Measurements from ENCODE around the gene TTC31. TPM values are rescaled to one million over a fixed set of nuclear protein-coding genes. Genes with fewer than 3 reads are reported as not detected.

The TTC31 gene
- total RNA-seq (2021; ENCODE audit: unreplicated experiment) (26.4 TPM), Bru-seq, nascent RNA (percentile 69 among the genes with signal in this experiment), BruChase-seq, experiment 1, labeled RNA remaining after a 6-hour chase (percentile 72 among the genes with signal in this experiment), BruChase-seq, experiment 2, labeled RNA remaining after a 2-hour chase (percentile 78 among the genes with signal in this experiment)
- 15.1 and 20.2 TPM in 2 replicates for polyA plus RNA-seq (2012)
- long read RNA-seq, transcript TTC31-201 (13 exons, 3,235 nt), result major isoform, 10 of 33 reads
- long read RNA-seq, partial matches to known transcripts, result 4 of 33 reads
- long read RNA-seq, other reads (novel, unspliced or antisense), result 19 of 33 reads

DNA sequence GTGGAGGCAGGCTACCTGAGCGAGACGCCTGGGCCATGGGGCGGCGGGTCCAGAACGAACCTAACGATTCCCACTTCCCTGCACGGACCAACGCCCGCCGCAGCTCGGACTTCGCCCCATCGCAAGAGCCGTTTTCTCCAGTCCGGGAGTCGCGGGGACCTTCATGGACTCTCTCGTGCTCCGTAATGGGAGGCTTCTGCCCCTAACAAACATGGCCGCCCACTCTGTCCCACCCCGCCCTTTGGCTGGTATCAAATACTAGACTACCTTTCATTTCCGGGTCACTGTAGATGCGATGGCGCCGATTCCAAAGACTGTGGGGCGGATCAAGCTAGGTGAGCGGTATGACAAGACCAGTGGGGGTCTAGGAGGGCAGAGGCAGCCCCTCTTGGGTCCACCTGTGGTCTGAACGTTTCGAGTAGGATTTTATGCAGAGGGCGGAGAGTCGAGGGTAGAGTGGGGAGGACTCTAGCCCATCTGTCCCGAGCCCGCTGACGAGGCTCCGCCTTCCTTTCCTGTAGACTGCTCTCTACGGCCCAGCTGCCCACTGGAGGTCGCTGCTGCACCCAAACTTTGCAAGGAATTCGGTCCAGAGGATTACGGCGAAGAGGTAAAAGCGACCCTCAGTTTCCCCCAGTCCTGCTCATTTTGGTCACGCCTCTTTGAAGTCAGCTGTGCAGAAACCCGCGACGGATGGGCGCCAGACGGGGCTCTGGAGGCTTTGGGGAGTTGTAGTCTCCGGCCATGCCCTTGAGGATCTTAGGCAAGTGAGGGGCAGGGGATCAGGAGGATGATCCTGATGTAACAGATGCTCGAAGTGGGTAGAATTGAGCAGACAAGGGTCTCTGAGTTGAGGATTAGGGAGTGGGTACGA is at the start of gene TTC31, which contains the start of gene CCDC142:
Gene TTC31, plus strand, starts transcription at position 281 of the 874 bp plus-strand sequence. Its CDS starts 15 bp downstream, at position 296.
Gene CCDC142, minus strand, starts transcription at position 198 of the 874 bp plus-strand sequence. Its CDS starts 161 bp downstream, at position 37.
- Histone ChIP-seq H3K4me2 (ENCODE audit: low read length) (peak within 1 kb of the TSS; percentile 66), H3K36me3 (ENCODE audit: control insufficient read depth in 1 of 2, insufficient read depth in 2 of 2, low read length in 2 of 2) (peaks cover 11 to 13% of the 10 kb centered on the region in 2 experiments; a peak in 3 of 4 replicates), H3K27ac (ENCODE audit: low read depth, low read length) (peak within 1 kb of the TSS; percentile 90), H3K9ac (ENCODE audit: low read length) (peak within 1 kb of the TSS; percentile 86), H3K9me3 (ENCODE audit: control insufficient read depth in 1 of 2, insufficient read depth in 1 of 2, low read depth in 1 of 2, low read length in 2 of 2) (no peaks in the 10 kb centered on the region), H3K79me2 (ENCODE audit: insufficient read depth, low read length) (peaks cover 31% of the 10 kb centered on the region), H3K27me3 (ENCODE audit: insufficient read depth, low read length) (no peaks in the 10 kb centered on the region), H3K4me3 (replicated peaks in 1 of 2; ENCODE audit: low read depth in 1 of 2, low read length in 2 of 2) (peak within 1 kb of the TSS; percentile 61 to 95), H3K4me1 (ENCODE audit: control insufficient read depth in 1 of 2, insufficient read depth in 2 of 2, low read length in 2 of 2) (peaks cover 12 to 20% of the 10 kb centered on the region in 2 experiments), H2AFZ (ENCODE audit: low read depth, low read length, poor library complexity, severe bottlenecking) (no peak within 1 kb of the TSS), H3K9me2 (ENCODE audit: insufficient read depth) (no peaks in the 10 kb centered on the region), H4K20me1 (ENCODE audit: insufficient read depth) (no peaks in the 10 kb centered on the region)
- ChIA-PET CTCF (interaction anchor here (0.8 to 2.3 kb wide), 8 partner anchors 9 to 62 kb away, joined by 3 to 12 read pairs (median 8); partner anchors contain the start of genes INO80B and MRPL53), RAD21 (ENCODE audit: low non-redundant PET in 1 of 2, low total read pairs in 2 of 2, uncharacterized antibody in 2 of 2, unreplicated experiment in 2 of 2) (interaction anchor here in 1 of 2 experiments (0.8 to 1.0 kb wide), 2 partner anchors 47 to 105 kb away, joined by 3 read pairs; partner anchors contain the start of genes AUP1 and HTRA2), POLR2A (interaction anchor here (0.6 to 3.5 kb wide), 4 partner anchors 11 to 31 kb away, joined by 3 to 25 read pairs (median 4); partner anchors contain the start of genes INO80B, MRPL53 and WBP1)
- intact Hi-C loops (cut with micrococcal nuclease), result loop anchor here (1.0 to 2.0 kb wide), 6 partner anchors 20 to 104 kb away; partner anchors contain the start of genes AUP1, HTRA2, INO80B and WBP1
- TSS peak; percentile 93 for BruUV-seq (replicated peaks)
- ATAC-seq, result peak; percentile 92
- peak; percentile 91 for DNase-seq (ENCODE audit: low read depth, low spot score)
- TF ChIP-seq, protein P1, sequence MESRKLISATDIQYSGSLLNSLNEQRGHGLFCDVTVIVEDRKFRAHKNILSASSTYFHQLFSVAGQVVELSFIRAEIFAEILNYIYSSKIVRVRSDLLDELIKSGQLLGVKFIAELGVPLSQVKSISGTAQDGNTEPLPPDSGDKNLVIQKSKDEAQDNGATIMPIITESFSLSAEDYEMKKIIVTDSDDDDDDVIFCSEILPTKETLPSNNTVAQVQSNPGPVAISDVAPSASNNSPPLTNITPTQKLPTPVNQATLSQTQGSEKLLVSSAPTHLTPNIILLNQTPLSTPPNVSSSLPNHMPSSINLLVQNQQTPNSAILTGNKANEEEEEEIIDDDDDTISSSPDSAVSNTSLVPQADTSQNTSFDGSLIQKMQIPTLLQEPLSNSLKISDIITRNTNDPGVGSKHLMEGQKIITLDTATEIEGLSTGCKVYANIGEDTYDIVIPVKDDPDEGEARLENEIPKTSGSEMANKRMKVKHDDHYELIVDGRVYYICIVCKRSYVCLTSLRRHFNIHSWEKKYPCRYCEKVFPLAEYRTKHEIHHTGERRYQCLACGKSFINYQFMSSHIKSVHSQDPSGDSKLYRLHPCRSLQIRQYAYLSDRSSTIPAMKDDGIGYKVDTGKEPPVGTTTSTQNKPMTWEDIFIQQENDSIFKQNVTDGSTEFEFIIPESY (IDR thresholded peaks at IDR 0.05; ENCODE audit: extremely low read depth, insufficient replicate concordance, low read length), result peak; percentile 86
- TF ChIP-seq ELF1 (IDR thresholded peaks at IDR 0.05; ENCODE audit: borderline replicate concordance, low read depth) (no peak; the same call in 1 of the 2 replicates), EZH2phosphoT487 (IDR thresholded peaks at IDR 0.05; ENCODE audit: borderline replicate concordance) (no peak), POLR2AphosphoS5 (IDR thresholded peaks at IDR 0.05; ENCODE audit: low read depth, low read length) (peak; percentile 79), POLR2A (IDR thresholded peaks at IDR 0.05; ENCODE audit: borderline replicate concordance, extremely low read depth, insufficient read depth, insufficient read length) (peak; percentile 58), EZH2 (IDR thresholded peaks at IDR 0.05) (no peak), FOSL1 (IDR thresholded peaks at IDR 0.05; ENCODE audit: low read depth) (no peak), CEBPB (IDR thresholded peaks at IDR 0.05; ENCODE audit: low read depth) (no peak), CBX3 (IDR thresholded peaks at IDR 0.05; ENCODE audit: low read depth) (peak; percentile 50), YY1 (IDR thresholded peaks at IDR 0.05; ENCODE audit: extremely low read depth, insufficient replicate concordance, low read depth, low read length) (peak; percentile 100), JUND (IDR thresholded peaks at IDR 0.05) (no peak), SRF (IDR thresholded peaks at IDR 0.05; ENCODE audit: low read depth) (no peak), RAD21 (IDR thresholded peaks at IDR 0.05; ENCODE audit: low read depth) (peak; percentile 84), TCF7L2 (IDR thresholded peaks at IDR 0.05; ENCODE audit: borderline replicate concordance, extremely low read depth, insufficient read depth, insufficient read length) (peak; percentile 51)
- TF ChIP-seq, protein P2, sequence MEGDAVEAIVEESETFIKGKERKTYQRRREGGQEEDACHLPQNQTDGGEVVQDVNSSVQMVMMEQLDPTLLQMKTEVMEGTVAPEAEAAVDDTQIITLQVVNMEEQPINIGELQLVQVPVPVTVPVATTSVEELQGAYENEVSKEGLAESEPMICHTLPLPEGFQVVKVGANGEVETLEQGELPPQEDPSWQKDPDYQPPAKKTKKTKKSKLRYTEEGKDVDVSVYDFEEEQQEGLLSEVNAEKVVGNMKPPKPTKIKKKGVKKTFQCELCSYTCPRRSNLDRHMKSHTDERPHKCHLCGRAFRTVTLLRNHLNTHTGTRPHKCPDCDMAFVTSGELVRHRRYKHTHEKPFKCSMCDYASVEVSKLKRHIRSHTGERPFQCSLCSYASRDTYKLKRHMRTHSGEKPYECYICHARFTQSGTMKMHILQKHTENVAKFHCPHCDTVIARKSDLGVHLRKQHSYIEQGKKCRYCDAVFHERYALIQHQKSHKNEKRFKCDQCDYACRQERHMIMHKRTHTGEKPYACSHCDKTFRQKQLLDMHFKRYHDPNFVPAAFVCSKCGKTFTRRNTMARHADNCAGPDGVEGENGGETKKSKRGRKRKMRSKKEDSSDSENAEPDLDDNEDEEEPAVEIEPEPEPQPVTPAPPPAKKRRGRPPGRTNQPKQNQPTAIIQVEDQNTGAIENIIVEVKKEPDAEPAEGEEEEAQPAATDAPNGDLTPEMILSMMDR (IDR thresholded peaks at IDR 0.05 in 2 of 3, conservative IDR thresholded peaks at IDR 0.05 in 1 of 3; ENCODE audit: borderline replicate concordance in 1 of 3, insufficient read depth in 1 of 3, low read depth in 2 of 3, low read length in 2 of 3), result peak; percentile 86 to 91 (median 91)
- TF ChIP-seq, protein P3, sequence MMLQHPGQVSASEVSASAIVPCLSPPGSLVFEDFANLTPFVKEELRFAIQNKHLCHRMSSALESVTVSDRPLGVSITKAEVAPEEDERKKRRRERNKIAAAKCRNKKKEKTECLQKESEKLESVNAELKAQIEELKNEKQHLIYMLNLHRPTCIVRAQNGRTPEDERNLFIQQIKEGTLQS (IDR thresholded peaks at IDR 0.05), result no peak
- TF ChIP-seq, protein P4, sequence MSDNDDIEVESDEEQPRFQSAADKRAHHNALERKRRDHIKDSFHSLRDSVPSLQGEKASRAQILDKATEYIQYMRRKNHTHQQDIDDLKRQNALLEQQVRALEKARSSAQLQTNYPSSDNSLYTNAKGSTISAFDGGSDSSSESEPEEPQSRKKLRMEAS (IDR thresholded peaks at IDR 0.05), result peak; percentile 75
